Hepatocyte (in vitro differentiated cells): Measurements from ENCODE around the gene SNTG2.

Experiments
- CTCF ChIP-seq: fragments of 200-600 bp; sonication (generic); IDR thresholded peaks from 2 replicates; pipeline ENCODE4 v1.5.1; 2016; ENCODE audit warnings: antibody characterized with exemption, mild to moderate bottlenecking; ENCODE audit not compliant: poor library complexity
- EZH2 ChIP-seq: fragments of 200-600 bp; sonication (generic); IDR thresholded peaks from 2 replicates; pipeline ENCODE4 v1.6.1; 2016; ENCODE audit warnings: antibody characterized with exemption, mild to moderate bottlenecking, borderline replicate concordance
- EZH2phosphoT487 ChIP-seq: fragments of 200-600 bp; sonication (generic); IDR thresholded peaks from one replicate; pipeline ENCODE4 v1.6.1; 2018; ENCODE audit warnings: antibody characterized with exemption, mild to moderate bottlenecking, low read depth, moderate library complexity; ENCODE audit not compliant: unreplicated experiment, severe bottlenecking

DNA sequence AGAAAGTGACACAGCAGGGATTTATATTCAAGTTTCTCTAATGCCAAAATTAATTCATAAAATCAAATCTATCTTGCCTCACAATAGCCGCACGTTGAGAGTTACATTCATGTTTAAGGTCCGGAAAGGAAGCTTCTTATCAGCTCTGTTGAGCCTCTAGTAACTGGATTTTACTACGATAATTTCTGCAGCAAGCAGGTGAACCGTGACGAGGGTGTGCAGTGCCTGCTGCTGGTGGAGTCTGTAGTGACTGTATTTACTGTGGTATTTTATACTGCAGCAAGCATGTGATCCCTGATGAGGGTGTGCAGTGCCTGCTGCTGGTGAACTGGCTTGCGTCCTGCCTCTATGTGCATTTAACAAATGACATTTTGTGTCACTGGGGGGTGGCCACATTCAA is 120.0 kb downstream of the SNTG2 start:
- TF ChIP-seq CTCF (no peak), EZH2 (no peak), EZH2phosphoT487 (no peak)
